Kidney (tissue), 14 donors: Measurements from ENCODE around the gene WRAP73. TPM values are rescaled to one million over a fixed set of nuclear protein-coding genes. Genes with fewer than 3 reads are reported as not detected.
A peak's percentile ranks its signal among the peaks of the same experiment; 100 is the strongest.

ENCODE experiments used
- DNase-seq, 5 donors: peaks; one replicate each; pipeline ENCODE4 v3.0.0-alpha.2; 2013 to 2020
- FAIRE-seq: peaks from 2 replicates; lab custom pipeline; 2012; peaks lifted over from hg19 to GRCh38; lab: Jason Lieb, UNC
- H3K27ac ChIP-seq, 2 donors: one replicate each; pipeline ENCODE4 v1.7.0; 2013; ENCODE audit warnings: low read depth in 2 of 2, low read length in 2 of 2, inconsistent platforms in 1 of 2
- H3K27me3 ChIP-seq: one replicate; pipeline ENCODE4 v1.7.1; 2013; ENCODE audit warnings: low read length, inconsistent platforms; ENCODE audit not compliant: control insufficient read depth, insufficient read depth
- H3K36me3 ChIP-seq, 3 donors: one replicate each; pipeline versions ENCODE4 v1.7.0 to v1.7.1; 2013; ENCODE audit warnings: low read length in 3 of 3, control low read depth in 1 of 3, inconsistent platforms in 1 of 3; ENCODE audit not compliant: insufficient read depth in 3 of 3, control insufficient read depth in 2 of 3
- H3K4me1 ChIP-seq, 3 donors: one replicate each; pipeline versions ENCODE4 v1.7.0 to v1.7.1; 2013; ENCODE audit warnings: low read length in 3 of 3, inconsistent platforms in 1 of 3, low read depth in 1 of 3; ENCODE audit not compliant: control insufficient read depth in 2 of 3, insufficient read depth in 2 of 3
- H3K4me3 ChIP-seq, 3 donors: one replicate each; pipeline versions ENCODE4 v1.7.0 to v1.8.1; 2013; ENCODE audit warnings: low read length in 3 of 3, control low read depth in 1 of 3, inconsistent platforms in 1 of 3
- H3K9ac ChIP-seq, 3 donors: one replicate each; pipeline versions ENCODE4 v1.7.0 to v1.7.1; 2013; ENCODE audit warnings: low read length in 3 of 3, control low read depth in 1 of 3, inconsistent platforms in 1 of 3
- H3K9me3 ChIP-seq, 3 donors: one replicate each; pipeline versions ENCODE4 v1.7.0 to v1.7.1; 2013; ENCODE audit warnings: low read length in 3 of 3, control low read depth in 1 of 3, inconsistent platforms in 1 of 3; ENCODE audit not compliant: control insufficient read depth in 2 of 3, insufficient read depth in 1 of 3
- intact Hi-C: fragments of 100-400 bp; cut with DNase I; formaldehyde crosslinking; loops from one replicate; pipeline ENCODE4 v1.11.1; 2022
- polyA plus RNA-seq: library from polyadenylated mRNA; stranded (reverse); fragments of 350-450 nt; fragmentation: Illumina TruSeq; extraction: RNeasy Lipid Tissue Mini Kit (QIAGEN cat#74804); gene quantifications from one replicate; pipeline ENCODE4 v1.2.3, GENCODE V29; 2014; ENCODE audit warnings: low read depth, low replicate concordance; ENCODE audit not compliant: insufficient read depth
- total RNA-seq: library from RNA; stranded (reverse); fragmentation: NEBNext Ultra II Directional; extraction: Animal tissue kit (Norgen Biotek cat#: 25700); gene quantifications from one replicate; pipeline ENCODE4 v1.2.1, GENCODE V29; 2021
- TF ChIP-seq, protein P1 (sequence below): IDR thresholded peaks from 3 replicates; pipeline ENCODE4 v1.5.1; 2012; ENCODE audit warnings: mild to moderate bottlenecking, moderate library complexity, borderline replicate concordance; ENCODE audit not compliant: insufficient read depth; ENCODE audit errors: extremely low read depth
- donor health status: control.
- donor health status: control.
- donor health status: control.
- donor health status: control.
- donor health status: control.
- donor health status: DM: yes; HTN: yes; CAD: no.
- donor health status: Normal renal cell carcinoma (clear cell type).

The WRAP73 gene
- total and polyA plus RNA-seq, 2 donors from 2014 or later: 18.4 to 19.6 TPM

DNA sequence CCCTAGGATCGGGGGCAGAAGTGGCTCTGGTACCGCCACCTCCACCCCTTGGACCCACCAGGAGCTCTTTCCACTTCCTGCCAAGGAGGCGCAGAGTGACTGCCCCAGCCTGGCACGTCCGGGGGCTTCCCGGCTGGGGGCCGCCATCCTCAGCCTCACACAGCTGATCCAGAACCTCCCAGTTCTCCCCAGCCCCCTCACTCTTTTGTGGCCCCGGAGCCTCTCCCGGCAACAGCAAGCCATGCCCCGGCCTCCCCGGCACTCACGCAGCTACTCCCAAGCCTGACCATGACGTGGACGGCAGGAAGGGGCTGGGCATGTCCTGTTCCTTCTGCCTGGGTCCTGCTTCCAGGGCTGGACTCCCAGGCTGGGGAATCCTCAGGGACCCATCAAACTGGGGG is 19.5 kb upstream of the WRAP73 start:
- intact Hi-C loops: no loop called here
- no peak for FAIRE-seq
- Histone ChIP-seq H3K36me3 (no peaks in the 10 kb centered on the region), H3K4me3 (no peak overlapping the region), H3K9ac (no peak overlapping the region), H3K9me3 (no peaks in the 10 kb centered on the region), H3K4me1 (peaks cover 0 to 5% (median 0%) of the 10 kb centered on the region in 3 donors), H3K27ac (no peak overlapping the region), H3K27me3 (no peaks in the 10 kb centered on the region)
- TF ChIP-seq, protein P1, sequence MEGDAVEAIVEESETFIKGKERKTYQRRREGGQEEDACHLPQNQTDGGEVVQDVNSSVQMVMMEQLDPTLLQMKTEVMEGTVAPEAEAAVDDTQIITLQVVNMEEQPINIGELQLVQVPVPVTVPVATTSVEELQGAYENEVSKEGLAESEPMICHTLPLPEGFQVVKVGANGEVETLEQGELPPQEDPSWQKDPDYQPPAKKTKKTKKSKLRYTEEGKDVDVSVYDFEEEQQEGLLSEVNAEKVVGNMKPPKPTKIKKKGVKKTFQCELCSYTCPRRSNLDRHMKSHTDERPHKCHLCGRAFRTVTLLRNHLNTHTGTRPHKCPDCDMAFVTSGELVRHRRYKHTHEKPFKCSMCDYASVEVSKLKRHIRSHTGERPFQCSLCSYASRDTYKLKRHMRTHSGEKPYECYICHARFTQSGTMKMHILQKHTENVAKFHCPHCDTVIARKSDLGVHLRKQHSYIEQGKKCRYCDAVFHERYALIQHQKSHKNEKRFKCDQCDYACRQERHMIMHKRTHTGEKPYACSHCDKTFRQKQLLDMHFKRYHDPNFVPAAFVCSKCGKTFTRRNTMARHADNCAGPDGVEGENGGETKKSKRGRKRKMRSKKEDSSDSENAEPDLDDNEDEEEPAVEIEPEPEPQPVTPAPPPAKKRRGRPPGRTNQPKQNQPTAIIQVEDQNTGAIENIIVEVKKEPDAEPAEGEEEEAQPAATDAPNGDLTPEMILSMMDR: no peak
- DNase-seq: peak in 1 of 5 donors; percentile 63

DNA sequence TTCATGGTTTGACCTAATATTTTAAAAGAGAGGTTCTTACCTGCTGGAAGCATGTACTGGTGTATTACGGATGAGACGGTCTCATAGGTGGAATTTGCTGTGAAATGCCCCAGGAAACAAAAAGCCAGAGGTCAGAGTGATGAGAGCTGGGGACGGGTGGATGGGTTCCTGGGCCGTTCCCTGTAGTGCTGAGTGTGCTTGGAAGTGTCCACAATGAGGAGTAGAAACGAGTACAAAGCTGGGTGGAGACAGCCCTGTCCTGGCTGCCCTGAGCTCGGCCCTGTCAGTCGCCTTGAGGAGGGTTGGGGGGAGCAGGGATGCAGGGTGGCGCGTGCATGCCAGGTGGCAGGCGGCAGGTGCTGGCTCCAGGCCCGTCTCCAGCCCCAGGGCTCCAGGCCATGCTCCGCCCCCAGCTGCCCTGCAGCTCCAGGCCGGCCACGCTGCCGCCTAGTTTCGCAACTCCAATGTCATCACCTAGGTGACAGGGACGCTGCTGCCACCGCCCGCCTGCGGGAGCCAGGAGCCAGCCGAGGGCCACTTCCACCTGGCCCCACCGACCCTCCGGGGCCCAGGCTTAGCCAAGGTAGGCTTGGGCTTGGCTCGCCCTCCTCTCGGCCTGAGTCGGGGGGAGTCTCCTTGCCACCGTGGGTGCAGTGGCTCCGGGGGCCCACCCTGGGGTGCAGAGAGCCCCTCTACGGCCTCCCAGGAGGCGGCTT is 18.8 kb upstream of the WRAP73 start:
- FAIRE-seq: no peak
- no peak overlapping the region for H3K9ac ChIP-seq
- H3K36me3 ChIP-seq: no peaks in the 10 kb centered on the region
- H3K4me3 ChIP-seq: no peak overlapping the region
- no peak overlapping the region for H3K27ac ChIP-seq
- H3K27me3 ChIP-seq: no peaks in the 10 kb centered on the region
- H3K9me3 ChIP-seq: no peaks in the 10 kb centered on the region
- DNase-seq: peak in 4 of 5 donors; percentile 75 to 94 (median 78)
- TF ChIP-seq, protein P1: no peak
- H3K4me1 ChIP-seq: peaks cover 0 to 5% (median 0%) of the 10 kb centered on the region in 3 donors
- intact Hi-C loops: no loop called here

DNA sequence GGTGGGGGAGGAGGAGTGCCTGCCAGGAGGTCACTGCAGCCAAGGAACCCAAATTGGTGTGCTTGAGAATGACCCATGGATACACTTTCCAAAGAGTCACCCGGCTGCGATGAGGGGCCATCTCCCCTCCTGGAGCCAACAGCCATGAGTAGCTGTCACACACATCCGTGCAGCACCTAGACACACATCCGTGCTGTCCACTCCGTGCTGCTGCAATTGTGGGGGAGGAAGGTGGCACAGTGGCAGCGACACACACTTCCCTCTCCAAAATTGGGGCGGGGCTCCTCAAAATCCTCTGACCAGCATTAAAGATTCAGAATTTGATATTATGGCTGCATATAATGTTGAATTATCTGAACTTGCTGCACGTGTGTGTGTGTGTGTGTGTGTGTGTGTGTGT is 18.2 kb upstream of the WRAP73 start:
- H3K4me1 ChIP-seq: peaks cover 0 to 5% (median 0%) of the 10 kb centered on the region in 3 donors
- H3K27me3 ChIP-seq: no peaks in the 10 kb centered on the region
- TF ChIP-seq, protein P1: no peak
- no peaks in the 10 kb centered on the region for H3K36me3 ChIP-seq
- H3K4me3 ChIP-seq: no peak overlapping the region
- intact Hi-C loops: no loop called here
- no peaks in the 10 kb centered on the region for H3K9me3 ChIP-seq
- no peak overlapping the region for H3K27ac ChIP-seq
- FAIRE-seq: no peak
- DNase-seq: peak in 1 of 5 donors; percentile 56
- H3K9ac ChIP-seq: no peak overlapping the region
